ENCODE results near the gene ASS1.

Gene ASS1

GRCh38 chr9:130448035-130448624 is 3.4 kb downstream of the ASS1 start (continued):
- TF ChIP-seq ZFHX2 (tag by site-specific recombination; conservative IDR thresholded peaks at IDR 0.05) (peak; percentile 93), ZNF391 (tag by site-specific recombination; IDR thresholded peaks at IDR 0.05; ENCODE audit: borderline replicate concordance, low read depth) (no peak), PRDM2 (tag by site-specific recombination; IDR thresholded peaks at IDR 0.05; ENCODE audit: borderline replicate concordance) (no peak), ZNF354C (tag by site-specific recombination; IDR thresholded peaks at IDR 0.05; ENCODE audit: borderline replicate concordance, low read depth) (no peak), ZNF138 (tag by site-specific recombination; IDR thresholded peaks at IDR 0.05; ENCODE audit: borderline replicate concordance) (no peak), ZNF473 (tag by site-specific recombination; IDR thresholded peaks at IDR 0.05) (no peak), ZNF510 (tag by site-specific recombination; IDR thresholded peaks at IDR 0.05; ENCODE audit: insufficient replicate concordance) (no peak), KLF17 (tag by site-specific recombination; IDR thresholded peaks at IDR 0.05) (0 out of 2 replicates have a peak, but pooled peaks have one; percentile 30), ZFP37 (tag by site-specific recombination; IDR thresholded peaks at IDR 0.05) (no peak), EGR2 (tag by site-specific recombination; IDR thresholded peaks at IDR 0.05; ENCODE audit: low read depth) (peak; percentile 55), ZNF140 (tag by site-specific recombination; IDR thresholded peaks at IDR 0.05) (no peak), CTCF (tag by site-specific recombination; IDR thresholded peaks at IDR 0.05) (no peak), ZNF704 (tag by site-specific recombination; IDR thresholded peaks at IDR 0.05) (no peak), ZNF660 (tag by site-specific recombination; IDR thresholded peaks at IDR 0.05) (no peak; the same call in 1 of the 2 replicates), ZNF580 (tag by site-specific recombination; IDR thresholded peaks at IDR 0.05) (no peak), RBAK (tag by site-specific recombination; IDR thresholded peaks at IDR 0.05) (no peak), ZSCAN23 (tag by site-specific recombination; IDR thresholded peaks at IDR 0.05) (no peak), ZNF23 (tag by site-specific recombination; IDR thresholded peaks at IDR 0.05; ENCODE audit: borderline replicate concordance) (no peak), ZNF645 (tag by site-specific recombination; IDR thresholded peaks at IDR 0.05) (no peak), OSR2 (tag by site-specific recombination; IDR thresholded peaks at IDR 0.05) (peak; percentile 20; the same call in 1 of the 2 replicates), ZNF169 (tag by site-specific recombination; IDR thresholded peaks at IDR 0.05) (no peak), ZNF600 (tag by site-specific recombination; IDR thresholded peaks at IDR 0.05) (no peak), GLIS2 (tag by site-specific recombination; IDR thresholded peaks at IDR 0.05) (no peak), ZNF239 (tag by site-specific recombination; IDR thresholded peaks at IDR 0.05) (no peak), ZNF843 (tag by site-specific recombination; IDR thresholded peaks at IDR 0.05) (peak; percentile 39; the same call in 1 of the 2 replicates), ZNF585B (tag by site-specific recombination; IDR thresholded peaks at IDR 0.05) (no peak), INSM2 (tag by site-specific recombination; IDR thresholded peaks at IDR 0.05) (no peak)
